ENCODE results near the gene ZNF496. TPM values are rescaled to one million over a fixed set of nuclear protein-coding genes. Genes with fewer than 3 reads are reported as not detected.
"Not testable (repeated sequence)": the region's sequence is repeated elsewhere in the genome, so short reads cannot be mapped to it uniquely, and the experiment has no call there.

Gene ZNF496
- total RNA-seq, 2 experiments from 2014 or later = 21.7 to 36.4 TPM

GRCh38 chr1:247357052-247357780, 25.5 kb upstream of the ZNF496 start:
- no peak overlapping the region for H3K4me2 ChIP-seq (ENCODE audit: low read length)
- H2AFZ ChIP-seq (ENCODE audit: low read length) = no peak overlapping the region
- POLR2A ChIA-PET = interaction anchor here (1.0 kb wide), 1 partner anchor 145 kb away, joined by 3 read pairs; no protein-coding TSS in a partner anchor
- no peaks in the 10 kb centered on the region for H3K36me3 ChIP-seq (ENCODE audit: insufficient read depth, low read length)
- H3K27ac ChIP-seq (ENCODE audit: low read depth, low read length, poor library complexity, severe bottlenecking) = no peak overlapping the region
- no peaks in the 10 kb centered on the region for H4K20me1 ChIP-seq (ENCODE audit: insufficient read depth, low read length)
- intact Hi-C loops (cut with micrococcal nuclease; ENCODE audit: unreplicated experiment) = no loop called here
- no peaks in the 10 kb centered on the region for H3K9me2 ChIP-seq (ENCODE audit: insufficient read depth, low read length)
- BruUV-seq (replicated peaks) = no TSS peak
- no peak for DNase-seq (ENCODE audit: low spot score)
- no peaks in the 10 kb centered on the region for H3K79me2 ChIP-seq (ENCODE audit: insufficient read depth, low read depth, low read length)
- H3K9me3 ChIP-seq (ENCODE audit: low read length) = no peaks in the 10 kb centered on the region
- TF ChIP-seq CTCF (conservative IDR thresholded peaks at IDR 0.05; ENCODE audit: low read length) = no peak
- TF ChIP-seq EZH2phosphoT487 (IDR thresholded peaks at IDR 0.05; ENCODE audit: borderline replicate concordance, low read depth, low read length) = no peak
- H3K4me1 ChIP-seq (ENCODE audit: insufficient read depth, low read length, poor library complexity, severe bottlenecking) = no peaks in the 10 kb centered on the region
- CTCF ChIA-PET (ENCODE audit: unreplicated experiment) = no interaction called here
- no peak overlapping the region for H3K4me3 ChIP-seq (ENCODE audit: low read depth, low read length, poor library complexity, severe bottlenecking)

GRCh38 chr1:247355160-247355559, 23.5 kb upstream of the ZNF496 start:
- H3K4me2 ChIP-seq (ENCODE audit: low read length); CTCF ChIA-PET (ENCODE audit: unreplicated experiment); POLR2A ChIA-PET; BruUV-seq (replicated peaks); H4K20me1 ChIP-seq (ENCODE audit: insufficient read depth, low read length); H3K36me3 ChIP-seq (ENCODE audit: insufficient read depth, low read length); H3K79me2 ChIP-seq (ENCODE audit: insufficient read depth, low read depth, low read length); H3K4me3 ChIP-seq (ENCODE audit: low read depth, low read length, poor library complexity, severe bottlenecking); H3K9me2 ChIP-seq (ENCODE audit: insufficient read depth, low read length); H3K9me3 ChIP-seq (ENCODE audit: low read length); H3K4me1 ChIP-seq (ENCODE audit: insufficient read depth, low read length, poor library complexity, severe bottlenecking); H2AFZ ChIP-seq (ENCODE audit: low read length); H3K27ac ChIP-seq (ENCODE audit: low read depth, low read length, poor library complexity, severe bottlenecking); DNase-seq (ENCODE audit: low spot score); intact Hi-C loops (cut with micrococcal nuclease; ENCODE audit: unreplicated experiment): not testable (repeated sequence)

GRCh38 chr1:247352175-247352574, 20.5 kb upstream of the ZNF496 start:
- no peak for DNase-seq (ENCODE audit: low spot score)
- no peak overlapping the region for H2AFZ ChIP-seq (ENCODE audit: low read length)
- H3K9me3 ChIP-seq (ENCODE audit: low read length) = no peaks in the 10 kb centered on the region
- ChIA-PET POLR2A (no interaction called here), CTCF (ENCODE audit: unreplicated experiment) (no interaction called here)
- H3K9me2 ChIP-seq (ENCODE audit: insufficient read depth, low read length) = no peaks in the 10 kb centered on the region
- no peak overlapping the region for H3K27ac ChIP-seq (ENCODE audit: low read depth, low read length, poor library complexity, severe bottlenecking)
- H3K36me3 ChIP-seq (ENCODE audit: insufficient read depth, low read length) = no peaks in the 10 kb centered on the region
- H4K20me1 ChIP-seq (ENCODE audit: insufficient read depth, low read length) = no peaks in the 10 kb centered on the region
- no peak for TF ChIP-seq EZH2phosphoT487 (IDR thresholded peaks at IDR 0.05; ENCODE audit: borderline replicate concordance, low read depth, low read length)
- TF ChIP-seq CTCF (conservative IDR thresholded peaks at IDR 0.05; ENCODE audit: low read length) = no peak
- BruUV-seq (replicated peaks) = no TSS peak
- H3K4me2 ChIP-seq (ENCODE audit: low read length) = no peak overlapping the region
- H3K79me2 ChIP-seq (ENCODE audit: insufficient read depth, low read depth, low read length) = no peaks in the 10 kb centered on the region
- no peak overlapping the region for H3K4me3 ChIP-seq (ENCODE audit: low read depth, low read length, poor library complexity, severe bottlenecking)
- H3K4me1 ChIP-seq (ENCODE audit: insufficient read depth, low read length, poor library complexity, severe bottlenecking) = no peaks in the 10 kb centered on the region
- intact Hi-C loops (cut with micrococcal nuclease; ENCODE audit: unreplicated experiment) = no loop called here
